ENCODE data around the gene ZNF32.

GRCh38 chr10:43689618-43689954 is 40.9 kb upstream of the ZNF32 start:
- TF ChIP-seq TAF1 (IDR thresholded peaks at IDR 0.05; ENCODE audit: low read depth, low read length) = no peak
- TF ChIP-seq HDAC6 (IDR thresholded peaks at IDR 0.05; ENCODE audit: low read depth, low read length) = no peak
- no peak for TF ChIP-seq EGR1 (IDR thresholded peaks at IDR 0.05; ENCODE audit: borderline replicate concordance, low read depth, low read length)
- TF ChIP-seq RXRA (IDR thresholded peaks at IDR 0.05; ENCODE audit: insufficient read depth, low read depth, low read length) = no peak
- no peak for TF ChIP-seq CTCF (IDR thresholded peaks at IDR 0.05; ENCODE audit: control extremely low read depth in 1 of 3, insufficient read depth in 1 of 3, low read depth in 1 of 3, low read length in 3 of 3)
- TF ChIP-seq GABPA (IDR thresholded peaks at IDR 0.05; ENCODE audit: borderline replicate concordance, insufficient read depth, low read length) = no peak
- no peak for TF ChIP-seq POLR2A (IDR thresholded peaks at IDR 0.05; ENCODE audit: control extremely low read depth in 1 of 2, low read depth in 2 of 2, low read length in 2 of 2)
- TF ChIP-seq EZH2 (IDR thresholded peaks at IDR 0.05; ENCODE audit: low read depth, low read length, severe bottlenecking) = no peak
- no peak for TF ChIP-seq ATF2 (IDR thresholded peaks at IDR 0.05; ENCODE audit: low read length)
- TF ChIP-seq SRF (IDR thresholded peaks at IDR 0.05; ENCODE audit: low read depth, low read length) = no peak
- TF ChIP-seq BRCA1 (IDR thresholded peaks at IDR 0.05; ENCODE audit: low read depth, low read length) = no peak
- TF ChIP-seq CHD1 (IDR thresholded peaks at IDR 0.05; ENCODE audit: low read depth, low read length) = no peak
- TF ChIP-seq TBP (IDR thresholded peaks at IDR 0.05; ENCODE audit: low read depth, low read length) = no peak
- TF ChIP-seq MAFK (IDR thresholded peaks at IDR 0.05; ENCODE audit: low read depth, low read length) = no peak
